Fibroblast of villous mesenchyme (primary cell): Measurements from ENCODE around the gene NLRP11. TPM values are rescaled to one million over a fixed set of nuclear protein-coding genes. Genes with fewer than 3 reads are reported as not detected.

Experiments
- DNase-seq: peaks from one replicate; pipeline ENCODE4 v3.0.0-alpha.2; 2010; ENCODE audit warnings: low read depth
- H3K4me3 ChIP-seq: 2 replicates; pipeline ENCODE4 v1.5.1; 2011; ENCODE audit warnings: low read depth, mild to moderate bottlenecking, low read length
- CTCF ChIP-seq: IDR thresholded peaks from 2 replicates; pipeline ENCODE4 v1.5.1; 2012; ENCODE audit warnings: low read depth, mild to moderate bottlenecking, low read length; ENCODE audit not compliant: insufficient read depth
- total RNA-seq: library from RNA; depleted of rRNA; stranded (reverse); fragments of >200 nt; gene quantifications from 2 replicates; pipeline ENCODE4 v1.2.3, GENCODE V29; 2012

NLRP11 gene
- total RNA-seq, 1 donor = not detected

DNA sequence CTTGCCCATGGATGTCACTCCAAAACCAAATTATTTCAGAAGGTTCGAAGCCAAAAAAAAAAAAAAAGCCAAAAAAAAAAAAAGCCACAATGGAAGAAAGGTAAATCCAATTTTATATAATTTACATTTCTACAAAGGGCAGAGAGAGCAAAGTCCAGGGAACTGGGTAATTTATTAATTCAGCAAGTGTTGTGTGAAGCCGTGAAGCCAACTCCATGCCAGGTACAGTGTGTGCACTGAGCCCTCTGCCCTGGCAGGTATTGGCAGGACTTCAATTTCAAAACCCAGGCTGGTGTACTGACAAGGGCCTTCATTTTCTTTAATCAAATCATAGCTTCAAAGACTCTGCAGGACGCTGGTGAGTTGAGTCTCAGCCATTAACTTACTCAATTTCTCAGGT lies 78.4 kb downstream of the NLRP11 start:
- DNase-seq = no peak
- no peak for TF ChIP-seq CTCF
- H3K4me3 ChIP-seq = no peak overlapping the region

DNA sequence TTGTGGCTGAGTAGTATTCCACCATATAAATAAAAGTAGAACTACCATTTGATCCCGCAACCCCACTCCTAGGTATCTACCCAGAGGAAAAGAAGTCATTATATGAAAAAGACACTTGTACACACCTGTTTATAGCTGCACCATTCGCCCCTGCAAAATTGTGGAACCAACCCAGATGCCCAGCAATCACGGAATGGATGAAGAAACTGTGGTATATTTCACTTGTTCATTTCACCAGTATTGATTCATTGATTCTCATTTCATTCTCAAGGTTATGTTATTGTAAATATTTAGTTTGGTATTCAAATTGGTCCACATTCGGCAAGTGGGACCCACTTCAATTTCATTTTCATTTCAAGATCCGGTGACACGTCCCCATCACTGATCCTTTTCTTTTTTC lies 81.1 kb downstream of the NLRP11 start:
- no peak for TF ChIP-seq CTCF
- H3K4me3 ChIP-seq = no peak overlapping the region
- no peak for DNase-seq

DNA sequence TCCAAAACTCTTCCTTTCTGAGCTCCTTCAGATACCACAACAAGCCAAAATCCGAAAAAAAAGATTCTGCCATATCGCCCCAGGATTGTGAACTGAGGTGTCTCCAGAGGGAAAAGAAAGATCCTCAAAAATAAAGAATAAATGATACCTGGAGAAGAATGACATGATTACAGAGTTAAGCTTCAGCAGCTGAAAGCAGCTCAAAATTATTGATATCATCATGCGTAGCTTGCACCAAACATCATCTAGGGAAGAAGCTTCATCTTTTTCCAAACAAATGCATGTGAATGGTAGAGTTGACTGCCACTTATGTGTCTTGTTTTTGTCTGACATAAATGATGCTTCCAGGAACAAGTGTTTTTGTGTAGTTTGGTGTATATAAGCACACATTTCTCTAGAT lies 93.5 kb downstream of the NLRP11 start, which contains the start of gene NLRP9:
Gene NLRP9, minus strand, starts transcription at position 101 of the 400 bp plus-strand sequence. Its CDS starts 28 bp downstream, at position 73.
- H3K4me3 ChIP-seq = no peak within 1 kb of the TSS
- no peak for TF ChIP-seq CTCF
- DNase-seq = no peak

Other genes with a start within 250 kb of the NLRP11 start
- 4.3 and 5.2 TPM in 2 replicates for gene FIZ1, start 232.5 kb downstream of the NLRP11 start, total RNA-seq
- gene ZNF524, start 231.7 kb downstream of the NLRP11 start, total RNA-seq = 4.7 and 6.4 TPM in 2 replicates
- gene ZNF865, start 226.4 kb downstream of the NLRP11 start, total RNA-seq = 1.3 and 1.9 TPM in 2 replicates
- 5.6 and 7.4 TPM in 2 replicates for gene ZNF784, start 207.4 kb downstream of the NLRP11 start, total RNA-seq
- gene ZNF580, start 191.0 kb downstream of the NLRP11 start, total RNA-seq = 5.5 and 5.6 TPM in 2 replicates
- gene ZNF581, start 188.3 kb downstream of the NLRP11 start, total RNA-seq = 11.0 and 13.0 TPM in 2 replicates
- gene CCDC106, start 183.8 kb downstream of the NLRP11 start, total RNA-seq = 7.8 and 9.0 TPM in 2 replicates
- gene U2AF2, start 177.0 kb downstream of the NLRP11 start, total RNA-seq = 99.9 and 111 TPM in 2 replicates
- gene EPN1, start 156.8 kb downstream of the NLRP11 start, total RNA-seq = 17.7 and 31.2 TPM in 2 replicates
- not detected in 2 replicates for gene NLRP9, start 93.6 kb downstream of the NLRP11 start, total RNA-seq
- not detected in 2 replicates for gene RFPL4A, start 72.9 kb downstream of the NLRP11 start, total RNA-seq
- not detected in 2 replicates for gene RFPL4AL1, start 62.9 kb downstream of the NLRP11 start, total RNA-seq
- not detected in 2 replicates for gene NLRP4, start 4.5 kb upstream of the NLRP11 start, total RNA-seq
- gene NLRP13, start 100.3 kb upstream of the NLRP11 start, total RNA-seq = not detected in 2 replicates
- gene NLRP8, start 115.8 kb upstream of the NLRP11 start, total RNA-seq = not detected in 2 replicates
- not detected in 2 replicates for gene NLRP5, start 154.8 kb upstream of the NLRP11 start, total RNA-seq